GM13977 (cell line): ENCODE measurements around the gene HP.

ENCODE experiments used
- DNase-seq: peaks from one replicate; pipeline ENCODE4 v3.0.0; 2012; ENCODE audit warnings: low spot score
- in situ Hi-C: fragments of 300-500 bp; cut with MboI; formaldehyde crosslinking; loops from one replicate; pipeline ENCODE4 v1.12.0; 2022; ENCODE audit warnings: low sequenced_read_pairs, low pct_unique_long_range_greater_than_20kb, mixed read lengths, inconsistent platforms; ENCODE audit not compliant: unreplicated experiment
- TF ChIP-seq, protein P1 (sequence below): IDR thresholded peaks from 2 replicates; pipeline ENCODE4 v1.5.1; 2012; ENCODE audit warnings: mild to moderate bottlenecking, control low read depth; ENCODE audit not compliant: insufficient read depth; ENCODE audit errors: extremely low read depth, missing control alignments

Gene HP

DNA sequence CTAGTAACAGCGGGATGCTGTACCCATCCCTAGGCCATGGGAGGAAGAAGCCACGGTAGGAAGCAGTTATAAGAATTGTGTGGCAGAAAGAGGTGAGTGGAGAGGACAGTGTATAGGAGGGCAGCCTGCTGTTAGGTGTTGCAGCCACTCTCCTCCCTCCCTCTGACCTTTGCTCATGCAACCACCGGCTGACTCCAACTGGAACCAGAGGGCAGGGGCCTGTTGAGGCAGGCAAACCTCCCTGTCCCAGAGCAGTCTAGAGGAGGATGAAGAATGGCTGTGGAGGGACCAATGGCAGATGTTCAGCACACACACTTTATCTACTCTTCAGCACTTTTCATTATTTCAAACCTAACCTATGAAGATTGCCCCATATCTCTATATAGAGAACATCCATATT is 36.9 kb downstream of the HP start:
- in situ Hi-C loops = no loop called here
- TF ChIP-seq, protein P1, sequence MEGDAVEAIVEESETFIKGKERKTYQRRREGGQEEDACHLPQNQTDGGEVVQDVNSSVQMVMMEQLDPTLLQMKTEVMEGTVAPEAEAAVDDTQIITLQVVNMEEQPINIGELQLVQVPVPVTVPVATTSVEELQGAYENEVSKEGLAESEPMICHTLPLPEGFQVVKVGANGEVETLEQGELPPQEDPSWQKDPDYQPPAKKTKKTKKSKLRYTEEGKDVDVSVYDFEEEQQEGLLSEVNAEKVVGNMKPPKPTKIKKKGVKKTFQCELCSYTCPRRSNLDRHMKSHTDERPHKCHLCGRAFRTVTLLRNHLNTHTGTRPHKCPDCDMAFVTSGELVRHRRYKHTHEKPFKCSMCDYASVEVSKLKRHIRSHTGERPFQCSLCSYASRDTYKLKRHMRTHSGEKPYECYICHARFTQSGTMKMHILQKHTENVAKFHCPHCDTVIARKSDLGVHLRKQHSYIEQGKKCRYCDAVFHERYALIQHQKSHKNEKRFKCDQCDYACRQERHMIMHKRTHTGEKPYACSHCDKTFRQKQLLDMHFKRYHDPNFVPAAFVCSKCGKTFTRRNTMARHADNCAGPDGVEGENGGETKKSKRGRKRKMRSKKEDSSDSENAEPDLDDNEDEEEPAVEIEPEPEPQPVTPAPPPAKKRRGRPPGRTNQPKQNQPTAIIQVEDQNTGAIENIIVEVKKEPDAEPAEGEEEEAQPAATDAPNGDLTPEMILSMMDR = no peak
- DNase-seq = no peak

DNA sequence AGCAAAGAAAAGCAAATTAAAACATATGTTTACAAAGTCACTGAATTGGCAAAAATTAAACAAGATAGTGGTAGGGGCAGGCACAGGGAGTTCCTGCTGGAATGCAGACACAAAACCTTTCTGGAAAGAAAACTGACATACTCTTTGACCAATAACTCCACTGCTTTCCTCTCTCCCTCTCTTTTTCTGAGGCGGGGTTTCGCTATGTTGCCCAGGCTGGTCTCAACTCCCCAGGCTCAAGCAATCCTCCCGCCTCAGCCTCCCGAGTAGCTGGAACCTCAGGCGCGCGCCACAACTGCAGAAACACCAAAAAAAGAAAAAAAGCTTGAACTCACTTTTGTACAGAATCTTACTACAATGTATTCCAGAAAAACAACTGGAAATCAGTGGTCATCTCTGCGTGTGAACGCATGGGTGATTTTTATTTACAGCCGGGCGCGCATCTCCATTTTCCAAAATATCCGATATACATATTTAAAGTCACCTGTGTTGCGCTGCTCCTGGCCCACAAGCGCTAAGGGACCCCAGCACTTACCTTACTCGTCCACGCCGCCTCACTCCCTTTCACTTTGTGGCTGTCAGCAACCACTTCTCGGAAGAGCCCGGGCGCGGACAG is 38.6 kb downstream of the HP start:
- DNase-seq = no peak
- in situ Hi-C loops = no loop called here
- TF ChIP-seq, protein P1 = no peak

DNA sequence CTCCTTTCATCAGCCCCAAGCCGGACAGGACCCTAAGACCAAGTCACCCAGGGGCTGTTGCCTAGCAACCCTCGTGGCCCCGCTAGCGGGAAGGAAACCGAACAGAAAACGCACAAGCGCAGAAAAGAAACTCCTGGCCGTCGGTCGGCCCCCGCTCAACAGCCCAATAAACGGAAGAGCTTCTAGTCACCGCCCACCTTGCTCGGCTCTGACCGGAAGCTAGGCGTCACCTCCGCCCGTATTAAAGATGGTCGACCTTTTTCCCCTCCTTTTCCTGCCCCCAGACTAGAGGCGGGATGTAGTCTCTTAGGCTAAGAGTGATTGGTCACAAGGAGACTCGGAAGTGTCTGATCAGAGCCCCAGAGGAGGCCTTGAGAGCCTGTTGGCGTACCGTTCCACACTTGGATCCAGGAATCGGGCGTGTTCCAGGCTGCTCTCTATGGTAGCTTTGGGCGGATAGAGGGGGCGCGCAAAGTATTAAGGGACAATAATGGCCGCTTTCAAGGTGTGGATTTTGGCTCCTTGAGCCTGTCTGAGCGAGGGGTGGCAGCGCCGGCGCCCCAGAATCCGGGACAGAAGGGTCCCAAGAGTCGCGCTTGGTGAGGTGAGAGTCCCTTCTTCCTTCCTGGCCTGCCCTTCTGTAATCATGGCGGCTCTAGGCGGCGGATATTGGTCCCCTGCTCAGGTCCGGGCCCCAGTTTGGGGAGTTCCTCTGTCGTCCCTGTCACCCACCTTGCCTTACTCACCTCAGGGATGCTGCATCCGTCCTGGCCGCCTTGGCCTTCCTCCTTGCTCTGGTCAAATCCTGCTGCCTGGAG is 39.4 kb downstream of the HP start, which contains the start of the genes DHX38 and TXNL4B:
Gene DHX38, plus strand, starts transcription at position 400 of the 818 bp plus-strand sequence. CDS start 2,311 bp downstream, outside the sequence.
Gene TXNL4B, minus strand, starts transcription at position 173 of the 818 bp plus-strand sequence. CDS start 2,871 bp downstream, outside the sequence.
- TF ChIP-seq, protein P1 = no peak
- peak; percentile 96 for DNase-seq
- in situ Hi-C loops = no loop called here

DNA sequence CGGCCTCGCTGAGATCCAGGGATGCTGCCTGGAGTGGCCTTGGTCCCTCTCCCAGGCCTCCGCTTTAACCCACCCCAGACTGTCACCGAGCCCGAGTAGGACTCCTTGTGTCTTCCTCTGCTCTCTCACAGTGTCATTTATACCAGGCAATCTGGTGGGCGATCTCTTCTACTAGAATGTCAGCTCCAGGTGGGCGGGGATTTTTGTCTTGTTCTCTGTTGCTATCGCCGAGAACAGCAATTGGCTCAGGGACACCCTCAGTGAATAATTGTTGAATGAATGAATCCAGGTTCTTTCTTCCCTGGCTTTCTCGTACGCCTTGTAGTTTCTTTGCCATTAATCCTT is 39.9 kb downstream of the HP start:
- TF ChIP-seq, protein P1 = no peak
- in situ Hi-C loops = no loop called here
- DNase-seq = no peak

DNA sequence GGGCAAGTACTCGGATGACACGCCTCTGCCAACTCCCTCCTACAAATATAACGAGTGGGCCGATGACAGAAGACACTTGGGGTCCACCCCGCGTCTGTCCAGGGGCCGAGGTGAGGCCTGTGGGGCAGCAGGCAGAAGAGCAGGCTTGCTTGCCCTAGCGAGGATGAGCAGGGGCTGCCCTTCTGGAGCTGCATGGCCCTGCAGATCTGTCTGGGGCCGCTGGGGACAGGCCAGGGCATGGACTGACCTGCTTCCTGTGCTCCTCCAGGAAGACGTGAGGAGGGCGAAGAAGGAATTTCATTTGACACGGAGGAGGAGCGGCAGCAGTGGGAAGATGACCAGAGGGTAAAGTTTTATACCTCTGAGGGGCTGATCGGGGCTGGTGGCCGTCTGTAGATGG is 44.6 kb downstream of the HP start:
- no peak for DNase-seq
- TF ChIP-seq, protein P1 = no peak
- in situ Hi-C loops = no loop called here

DNA sequence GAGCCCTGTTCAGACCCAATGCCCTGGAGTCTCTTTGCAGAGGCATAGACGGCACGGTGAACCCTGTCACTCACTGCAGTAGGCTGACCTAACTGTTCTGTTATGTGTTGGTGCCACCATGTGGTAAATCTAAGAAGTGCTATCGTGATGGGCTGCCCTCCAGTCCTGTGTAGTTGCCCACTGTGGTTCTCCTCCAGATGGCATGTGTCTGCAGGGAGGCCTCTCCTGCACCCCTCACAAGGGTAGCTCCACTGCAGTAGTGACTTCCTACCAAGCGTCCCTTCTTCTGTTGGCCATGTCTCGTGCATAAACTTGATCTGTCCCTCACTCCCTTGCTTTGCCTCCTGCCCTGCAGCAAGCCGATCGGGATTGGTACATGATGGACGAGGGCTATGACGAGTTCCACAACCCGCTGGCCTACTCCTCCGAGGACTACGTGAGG is 45.1 kb downstream of the HP start:
- in situ Hi-C loops = no loop called here
- TF ChIP-seq, protein P1 = peak; percentile 58
- peak; percentile 67 for DNase-seq
